IMR-90 (cell line): Measurements from ENCODE around the gene FAM227B. TPM values are rescaled to one million over a fixed set of nuclear protein-coding genes. Genes with fewer than 3 reads are reported as not detected.

Experiments
- ATAC-seq: fragments of 200-7000 bp; cut with Tn5 transposase; 2 replicates; pipeline ENCODE4 v1.9.1; 2020; ENCODE audit warnings: low read depth, mild to moderate bottlenecking, moderate library complexity
- BruUV-seq: library from RNA; stranded (reverse); fragments of 400-500 nt; replicated peaks from 2 replicates; lab custom pipeline; 2021; lab: Mats Ljungman, UMichigan
- CTCF ChIA-PET: fragments of 300-600 bp; formaldehyde crosslinking; extraction: SDS; loops from one replicate; lab custom pipeline; 2021; ENCODE audit warnings: antibody characterized with exemption; lab: Yijun Ruan, JAX
- POLR2A ChIA-PET: fragments of 300-600 bp; sonication (Branson Sonifier 250); formaldehyde crosslinking; loops from one replicate; lab custom pipeline; 2022; ENCODE audit warnings: antibody characterized with exemption; ENCODE audit not compliant: unreplicated experiment; lab: Charles Lee
- DNase-seq: peaks from one replicate; pipeline ENCODE4 v3.0.0; 2013
- H2AFZ ChIP-seq: replicated peaks from 2 replicates; pipeline ENCODE3; 2013; ENCODE audit warnings: low read length, mild to moderate bottlenecking; ENCODE audit not compliant: poor library complexity
- H2AK5ac ChIP-seq: 2 replicates; pipeline ENCODE4 v1.6.1; 2013; ENCODE audit warnings: low read depth, low read length, inconsistent platforms
- H2AK9ac ChIP-seq: replicated peaks from 2 replicates; pipeline ENCODE3; 2013; ENCODE audit warnings: mild to moderate bottlenecking, low read depth, low read length, moderate library complexity; ENCODE audit not compliant: poor library complexity
- H2BK120ac ChIP-seq: 2 replicates; pipeline ENCODE4 v1.6.1; 2013; ENCODE audit warnings: low read depth, low read length, inconsistent platforms
- H2BK15ac ChIP-seq: 3 replicates; pipeline ENCODE4 v1.6.1; 2013; ENCODE audit warnings: low read depth, low read length, inconsistent platforms
- H2BK20ac ChIP-seq: 2 replicates; pipeline ENCODE4 v1.6.1; 2013; ENCODE audit warnings: low read depth, mild to moderate bottlenecking, inconsistent platforms, low read length, moderate library complexity
- H2BK5ac ChIP-seq: 2 replicates; pipeline ENCODE4 v1.6.1; 2013; ENCODE audit warnings: mild to moderate bottlenecking, low read depth, low read length, inconsistent platforms; ENCODE audit not compliant: poor library complexity, severe bottlenecking
- H3K14ac ChIP-seq: replicated peaks from 2 replicates; pipeline ENCODE4 v1.6.1; 2013; ENCODE audit warnings: low read depth, low read length, inconsistent platforms
- H3K18ac ChIP-seq: 2 replicates; pipeline ENCODE4 v1.6.1; 2013; ENCODE audit warnings: low read depth, low read length, control low read depth
- H3K23ac ChIP-seq: 2 replicates; pipeline ENCODE4 v1.6.1; 2013; ENCODE audit warnings: low read depth, low read length, inconsistent platforms
- H3K27ac ChIP-seq: 2 replicates; pipeline ENCODE4 v1.5.1; 2013; ENCODE audit warnings: mild to moderate bottlenecking, control low read depth, low read length; ENCODE audit not compliant: insufficient read depth
- H3K27me3 ChIP-seq: 2 replicates; pipeline ENCODE4 v1.6.1; 2013; ENCODE audit warnings: low read length; ENCODE audit not compliant: control insufficient read depth, insufficient read depth
- H3K36me3 ChIP-seq: 2 replicates; pipeline ENCODE4 v1.6.1; 2013; ENCODE audit warnings: low read length, mixed read lengths; ENCODE audit not compliant: control insufficient read depth, insufficient read depth
- H3K4ac ChIP-seq: 2 replicates; pipeline ENCODE4 v1.6.1; 2013; ENCODE audit warnings: low read depth, low read length, inconsistent platforms
- H3K4me1 ChIP-seq: 2 replicates; pipeline ENCODE4 v1.6.1; 2013; ENCODE audit warnings: low read length, mixed read lengths; ENCODE audit not compliant: control insufficient read depth, insufficient read depth
- H3K4me2 ChIP-seq: 2 replicates; pipeline ENCODE4 v1.6.1; 2013; ENCODE audit warnings: low read depth, mild to moderate bottlenecking, control low read depth, low read length, moderate library complexity
- H3K4me3 ChIP-seq: 2 replicates; pipeline ENCODE4 v1.5.1; 2013; ENCODE audit warnings: low read depth, mild to moderate bottlenecking, control low read depth, low read length, moderate library complexity; ENCODE audit not compliant: insufficient read depth
- H3K56ac ChIP-seq: 2 replicates; pipeline ENCODE4 v1.6.1; 2013; ENCODE audit warnings: low read length, inconsistent platforms; ENCODE audit not compliant: insufficient read depth; ENCODE audit errors: extremely low read depth
- H3K79me1 ChIP-seq, 2 experiments: 2 replicates each; pipeline ENCODE4 v1.6.1; 2013; ENCODE audit warnings: low read length in 2 of 2, inconsistent platforms in 1 of 2, low read depth in 1 of 2
- H3K9ac ChIP-seq: 2 replicates; pipeline ENCODE4 v1.6.1; 2013; ENCODE audit warnings: low read depth, low read length, control low read depth
- H3K9me1 ChIP-seq: 2 replicates; pipeline ENCODE4 v1.6.1; 2013; ENCODE audit warnings: low read length, inconsistent platforms; ENCODE audit not compliant: insufficient read depth
- H3K9me3 ChIP-seq: 2 replicates; pipeline ENCODE4 v1.6.1; 2013; ENCODE audit warnings: low read length; ENCODE audit not compliant: control insufficient read depth, insufficient read depth
- H4K20me1 ChIP-seq: 2 replicates; pipeline ENCODE4 v1.6.1; 2013; ENCODE audit warnings: low read length, inconsistent platforms; ENCODE audit not compliant: insufficient read depth
- H4K5ac ChIP-seq: 2 replicates; pipeline ENCODE4 v1.6.1; 2013; ENCODE audit warnings: mild to moderate bottlenecking, low read depth, low read length, control low read depth
- H4K8ac ChIP-seq, 2 experiments: 2 replicates each; pipeline ENCODE4 v1.6.1; 2013; ENCODE audit warnings: low read depth in 2 of 2, low read length in 2 of 2, control low read depth in 1 of 2, inconsistent platforms in 1 of 2
- H4K91ac ChIP-seq: 2 replicates; pipeline ENCODE4 v1.6.1; 2013; ENCODE audit warnings: low read depth, low read length, inconsistent platforms; ENCODE audit not compliant: insufficient read depth
- CEBPB ChIP-seq: IDR thresholded peaks from 2 replicates; pipeline ENCODE4 v1.6.1; 2012; ENCODE audit warnings: low read depth, low read length, improper control_type of control experiment
- CHD1 ChIP-seq: IDR thresholded peaks from 2 replicates; pipeline ENCODE4 v1.6.1; 2012; ENCODE audit warnings: low read depth, low read length, improper control_type of control experiment
- FOS ChIP-seq: fragments of 150-350 bp; IDR thresholded peaks from 2 replicates; pipeline ENCODE4 v1.6.1; 2016; ENCODE audit warnings: low read depth, low read length
- POLR2A ChIP-seq: IDR thresholded peaks from 2 replicates; pipeline ENCODE4 v1.6.1; 2012; ENCODE audit warnings: mild to moderate bottlenecking, low read depth, low read length
- RAD21 ChIP-seq: IDR thresholded peaks from 2 replicates; pipeline ENCODE4 v1.6.1; 2012; ENCODE audit warnings: low read length, improper control_type of control experiment
- WGBS, 2 experiments: methylation state at CpG; one replicate each; pipeline versions ENCODE4 v1.1.5 to v1.1.7; 2013; ENCODE audit warnings: missing lambda C conversion rate in 2 of 2; ENCODE audit not compliant: insufficient read length in 1 of 2; ENCODE audit errors: extremely low coverage in 2 of 2; 5-methylcytosine and 5-hydroxymethylcytosine counted together
- dilution Hi-C: fragments of 300-500 bp; cut with HindIII; formaldehyde crosslinking; loops from one replicate; pipeline ENCODE4 v1.14.3; 2018; ENCODE audit warnings: low sequenced_read_pairs; ENCODE audit not compliant: unreplicated experiment
- in situ Hi-C: fragments of 300-500 bp; cut with MboI; formaldehyde crosslinking; loops from 3 replicates; pipeline ENCODE4 v1.14.3; 2019; ENCODE audit warnings: low sequenced_read_pairs, inconsistent platforms, mixed read lengths
- intact Hi-C: fragments of 100-400 bp; cut with micrococcal nuclease; formaldehyde crosslinking; loops from 2 replicates; pipeline ENCODE4 v1.10.0; 2022
- polyA plus RNA-seq, 3 experiments: library from polyadenylated mRNA; depleted of rRNA; stranded (reverse); fragments of >200 nt; gene quantifications; 2 replicates each; pipeline ENCODE4 v1.2.3, GENCODE V29; 2012; ENCODE audit warnings: low replicate concordance in 1 of 3
- total RNA-seq: library from RNA; depleted of rRNA; stranded (reverse); fragments of >200 nt; gene quantifications from 2 replicates; pipeline ENCODE4 v1.2.3, GENCODE V29; 2012
- TF ChIP-seq, protein P1 (sequence below): fragments of 150-350 bp; IDR thresholded peaks from 2 replicates; pipeline ENCODE4 v1.6.1; 2017; ENCODE audit warnings: mild to moderate bottlenecking, antibody characterized with exemption, low read length, low read depth
- TF ChIP-seq, protein P2 (sequence below): fragments of 150-350 bp; IDR thresholded peaks from 2 replicates; pipeline ENCODE4 v1.6.1; 2016; ENCODE audit warnings: low read depth, mild to moderate bottlenecking, low read length, moderate library complexity, borderline replicate concordance

Gene FAM227B
- total and polyA plus RNA-seq, 2 of the 4 experiments (the other 2 are of a cell fraction): 1.8 to 3.0 TPM

DNA sequence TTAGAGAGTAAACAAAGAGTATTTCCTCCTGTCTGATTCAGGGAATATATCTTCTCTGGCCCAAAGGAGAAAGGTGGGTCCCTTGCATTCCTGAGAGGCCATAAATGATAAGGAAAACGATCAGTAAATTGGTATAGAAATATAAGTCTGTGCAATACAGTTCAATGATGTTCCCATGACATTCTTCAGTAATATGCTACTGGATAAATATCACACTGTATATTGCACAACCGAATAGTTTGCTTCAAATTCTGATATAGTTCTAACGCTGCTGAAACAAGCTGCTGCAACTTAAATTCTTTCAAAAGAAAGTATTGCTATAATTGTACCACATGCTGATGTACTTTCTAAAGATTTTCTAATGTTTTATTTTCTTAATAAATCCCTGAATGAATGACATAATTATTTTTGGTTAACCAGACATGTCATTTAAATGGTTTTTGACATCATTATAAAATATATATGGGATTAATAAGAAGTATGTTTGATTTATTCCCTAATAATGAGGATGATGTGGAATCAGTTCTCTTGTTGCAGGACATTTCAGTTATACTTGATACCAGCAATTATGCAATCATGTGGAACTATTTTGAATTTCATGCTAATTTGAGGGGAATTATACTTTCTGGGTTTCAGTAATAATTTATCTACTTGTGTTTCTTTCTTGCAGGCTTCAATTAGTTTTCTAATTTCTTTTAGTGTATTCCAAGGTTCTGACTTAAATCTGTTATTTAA lies 152.7 kb downstream of the FAM227B start:
- no peak overlapping the region for H3K4ac ChIP-seq
- H4K5ac ChIP-seq: no peak overlapping the region
- DNase-seq (no peak), ATAC-seq (no peak)
- H2BK5ac ChIP-seq: peak overlapping the region; percentile 81
- no peak overlapping the region for H2AFZ ChIP-seq
- H3K36me3 ChIP-seq: peaks cover 17% of the 10 kb centered on the region
- H3K56ac ChIP-seq: no peak overlapping the region
- H4K91ac ChIP-seq: no peak overlapping the region
- no TSS peak for BruUV-seq
- TF ChIP-seq RAD21: no peak
- no peak for TF ChIP-seq FOS
- no peak for TF ChIP-seq POLR2A
- TF ChIP-seq CHD1: no peak
- TF ChIP-seq, protein P1, sequence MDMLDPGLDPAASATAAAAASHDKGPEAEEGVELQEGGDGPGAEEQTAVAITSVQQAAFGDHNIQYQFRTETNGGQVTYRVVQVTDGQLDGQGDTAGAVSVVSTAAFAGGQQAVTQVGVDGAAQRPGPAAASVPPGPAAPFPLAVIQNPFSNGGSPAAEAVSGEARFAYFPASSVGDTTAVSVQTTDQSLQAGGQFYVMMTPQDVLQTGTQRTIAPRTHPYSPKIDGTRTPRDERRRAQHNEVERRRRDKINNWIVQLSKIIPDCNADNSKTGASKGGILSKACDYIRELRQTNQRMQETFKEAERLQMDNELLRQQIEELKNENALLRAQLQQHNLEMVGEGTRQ: no peak
- TF ChIP-seq, protein P2, sequence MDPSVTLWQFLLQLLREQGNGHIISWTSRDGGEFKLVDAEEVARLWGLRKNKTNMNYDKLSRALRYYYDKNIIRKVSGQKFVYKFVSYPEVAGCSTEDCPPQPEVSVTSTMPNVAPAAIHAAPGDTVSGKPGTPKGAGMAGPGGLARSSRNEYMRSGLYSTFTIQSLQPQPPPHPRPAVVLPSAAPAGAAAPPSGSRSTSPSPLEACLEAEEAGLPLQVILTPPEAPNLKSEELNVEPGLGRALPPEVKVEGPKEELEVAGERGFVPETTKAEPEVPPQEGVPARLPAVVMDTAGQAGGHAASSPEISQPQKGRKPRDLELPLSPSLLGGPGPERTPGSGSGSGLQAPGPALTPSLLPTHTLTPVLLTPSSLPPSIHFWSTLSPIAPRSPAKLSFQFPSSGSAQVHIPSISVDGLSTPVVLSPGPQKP: no peak
- peak; percentile 82 for TF ChIP-seq CEBPB
- no peak overlapping the region for H2BK20ac ChIP-seq
- H3K4me1 ChIP-seq: peaks cover 5% of the 10 kb centered on the region; the same call in 1 of the 2 replicates
- H3K14ac ChIP-seq: no peak overlapping the region
- H3K79me1 ChIP-seq: peaks cover 9 to 12% of the 10 kb centered on the region in 2 experiments
- CTCF ChIA-PET: no interaction called here
- H3K18ac ChIP-seq: no peak overlapping the region
- H3K23ac ChIP-seq: no peak overlapping the region
- no peak overlapping the region for H4K8ac ChIP-seq
- dilution Hi-C loops (no loop called here), in situ Hi-C loops (no loop called here), intact Hi-C loops (no loop called here)
- H2AK9ac ChIP-seq: no peak overlapping the region
- no peak overlapping the region for H3K4me3 ChIP-seq
- whole genome bisulfite sequencing, 2 experiments: no CpG with 5 or more reads among the region's 3 CpGs
- H2BK120ac ChIP-seq: no peak overlapping the region
- 0 out of 2 replicates have a peak, but pooled peaks cover 3% of the 10 kb centered on the region for H3K9me1 ChIP-seq
- H2AK5ac ChIP-seq: no peak overlapping the region
- no peaks in the 10 kb centered on the region for H4K20me1 ChIP-seq
- H3K27ac ChIP-seq: no peak overlapping the region
- H3K9me3 ChIP-seq: no peaks in the 10 kb centered on the region
- H3K9ac ChIP-seq: no peak overlapping the region
- no peaks in the 10 kb centered on the region for H3K27me3 ChIP-seq
- POLR2A ChIA-PET: no interaction called here
- H3K4me2 ChIP-seq: peak overlapping the region; percentile 25; the same call in 1 of the 2 replicates
- no peak overlapping the region for H2BK15ac ChIP-seq
